HepG2 (cell line): ENCODE results near the gene RNF183. TPM values are rescaled to one million over a fixed set of nuclear protein-coding genes. Genes with fewer than 3 reads are reported as not detected.

Experiments used
- ATF7 ChIP-seq, 2 experiments: fragments of 450-650 bp in 1 of 2; sonication (generic) in 1 of 2; formaldehyde crosslinking in 1 of 2; IDR thresholded peaks; 2 replicates each; pipeline versions ENCODE4 v1.4.0 to v1.6.1; 2016 to 2020; ENCODE audit warnings: antibody characterized with exemption in 1 of 2, mild to moderate bottlenecking in 1 of 2, missing genetic modification reagents in 1 of 2
- DDIT3 ChIP-seq: sonication (generic); formaldehyde crosslinking; IDR thresholded peaks from 2 replicates; pipeline ENCODE4 v1.4.0; 2020; ENCODE audit warnings: mild to moderate bottlenecking, missing genetic modification reagents
- ELK4 ChIP-seq: sonication (generic); formaldehyde crosslinking; IDR thresholded peaks from 2 replicates; pipeline ENCODE4 v1.9.0; 2021; ENCODE audit warnings: missing genetic modification reagents, borderline replicate concordance
- HNRNPLL ChIP-seq: fragments of 200-400 bp; formaldehyde crosslinking; IDR thresholded peaks from 2 replicates; pipeline ENCODE4 v1.6.1; 2017; ENCODE audit warnings: mild to moderate bottlenecking, low read depth, low read length; ENCODE audit not compliant: poor library complexity, severe bottlenecking
- JARID2 ChIP-seq: sonication (generic); formaldehyde crosslinking; IDR thresholded peaks from 2 replicates; pipeline ENCODE4 v1.8.1; 2023; ENCODE audit warnings: missing genetic modification reagents, inconsistent platforms; ENCODE audit not compliant: insufficient replicate concordance
- KAT8 ChIP-seq: IDR thresholded peaks from 2 replicates; pipeline ENCODE4 v1.6.1; 2016; ENCODE audit warnings: missing genetic modification reagents, missing compliant biosample characterization
- NAIF1 ChIP-seq: sonication (generic); formaldehyde crosslinking; IDR thresholded peaks from 2 replicates; pipeline ENCODE4 v1.5.0; 2020; ENCODE audit warnings: mild to moderate bottlenecking, missing genetic modification reagents, borderline replicate concordance
- NBN ChIP-seq: fragments of 450-650 bp; conservative IDR thresholded peaks from 2 replicates; pipeline ENCODE4 v1.6.1; 2017
- NFE2 ChIP-seq: sonication (generic); formaldehyde crosslinking; IDR thresholded peaks from 2 replicates; pipeline ENCODE4 v1.4.0; 2020; ENCODE audit warnings: missing genetic modification reagents
- RXRB ChIP-seq: IDR thresholded peaks from 2 replicates; pipeline ENCODE4 v1.6.1; 2016; ENCODE audit warnings: borderline replicate concordance, missing genetic modification reagents, missing compliant biosample characterization
- SAFB2 ChIP-seq: sonication (generic); formaldehyde crosslinking; IDR thresholded peaks from 2 replicates; pipeline ENCODE4 v1.5.1; 2020; ENCODE audit warnings: missing genetic modification reagents, low read depth, mild to moderate bottlenecking, borderline replicate concordance
- SMC3 ChIP-seq: IDR thresholded peaks from 2 replicates; pipeline ENCODE4 v1.6.1; 2011; ENCODE audit warnings: low read length, improper control_type of control experiment
- SNRNP70 ChIP-seq: fragments of 200-400 bp; formaldehyde crosslinking; IDR thresholded peaks from 2 replicates; pipeline ENCODE4 v1.6.1; 2017; ENCODE audit warnings: mild to moderate bottlenecking, low read depth, low read length, moderate library complexity
- TAF15 ChIP-seq: fragments of 200-400 bp; formaldehyde crosslinking; IDR thresholded peaks from one replicate; pipeline ENCODE4 v1.6.1; 2018; ENCODE audit warnings: mild to moderate bottlenecking, low read depth, low read length; ENCODE audit not compliant: poor library complexity, severe bottlenecking
- TFE3 ChIP-seq: IDR thresholded peaks from 2 replicates; pipeline ENCODE4 v1.6.1; 2016
- ZMYM2 ChIP-seq: sonication (generic); formaldehyde crosslinking; IDR thresholded peaks from 2 replicates; pipeline ENCODE4 v1.8.0; 2022; ENCODE audit warnings: mild to moderate bottlenecking, missing genetic modification reagents
- ZNF101 ChIP-seq: sonication (generic); formaldehyde crosslinking; IDR thresholded peaks from 2 replicates; pipeline ENCODE4 v1.4.0; 2020; ENCODE audit warnings: mild to moderate bottlenecking, low read depth, missing genetic modification reagents, borderline replicate concordance
- ZNF205 ChIP-seq: IDR thresholded peaks from 2 replicates; pipeline ENCODE4 v1.6.1; 2018; ENCODE audit warnings: missing biosample characterization, missing genetic modification reagents
- ZNF33A ChIP-seq: sonication (generic); formaldehyde crosslinking; IDR thresholded peaks from 2 replicates; pipeline ENCODE4 v1.5.1; 2020; ENCODE audit warnings: missing genetic modification reagents, mild to moderate bottlenecking, moderate library complexity, borderline replicate concordance
- ZNF569 ChIP-seq: sonication (generic); formaldehyde crosslinking; IDR thresholded peaks from 2 replicates; pipeline ENCODE4 v1.5.0; 2020; ENCODE audit warnings: mild to moderate bottlenecking, missing genetic modification reagents, moderate library complexity, borderline replicate concordance
- ZNF615 ChIP-seq: sonication (generic); formaldehyde crosslinking; IDR thresholded peaks from 2 replicates; pipeline ENCODE4 v1.5.0; 2020; ENCODE audit warnings: mild to moderate bottlenecking, missing genetic modification reagents, borderline replicate concordance
- ZNF770 ChIP-seq: sonication (generic); formaldehyde crosslinking; IDR thresholded peaks from 2 replicates; pipeline ENCODE4 v1.5.0; 2020; ENCODE audit warnings: mild to moderate bottlenecking, missing genetic modification reagents
- ZNF781 ChIP-seq: sonication (generic); formaldehyde crosslinking; IDR thresholded peaks from 2 replicates; pipeline ENCODE4 v1.5.1; 2020; ENCODE audit warnings: borderline replicate concordance, mild to moderate bottlenecking, missing genetic modification reagents; ENCODE audit errors: not compliant biosample characterization
- ZSCAN29 ChIP-seq: sonication (generic); formaldehyde crosslinking; conservative IDR thresholded peaks from 2 replicates; pipeline ENCODE4 v1.4.0; 2020; ENCODE audit warnings: mild to moderate bottlenecking, missing genetic modification reagents
- ZSCAN9 ChIP-seq: IDR thresholded peaks from 2 replicates; pipeline ENCODE4 v1.6.1; 2016; ENCODE audit warnings: borderline replicate concordance
- polyA plus RNA-seq, 8 experiments: library from polyadenylated mRNA; depleted of rRNA in 3 of 8; stranded (reverse) in 7 of 8; unstranded in 1 of 8; fragments of >200 nt; fragmentation: Illumina TruSeq in 4 of 8; extraction: Trizol in 4 of 8; gene quantifications; 2 replicates each; pipeline versions ENCODE4 v1.2.1 to v1.2.3, GENCODE V29; 2011 to 2016; ENCODE audit warnings: low read depth in 4 of 8, missing spikeins in 1 of 8, mixed read lengths in 1 of 8; ENCODE audit not compliant: insufficient read depth in 1 of 8
- total RNA-seq, 5 experiments: library from RNA; depleted of rRNA; stranded (reverse); fragments of >200 nt; fragmentation: Illumina TruSeq; extraction: Trizol; gene quantifications; 2 replicates each; pipeline ENCODE4 v1.2.3, GENCODE V29; 2016; ENCODE audit warnings: low read depth in 1 of 5

Gene RNF183
- total and polyA plus RNA-seq, 2 of the 13 experiments (the other 11 are each of a cell fraction or from before 2014, with no cell fraction given) = 0.13 to 6.5 TPM

GRCh38 chr9:113340011-113340699 lies 37.0 kb upstream of the RNF183 start, which contains the start of gene WDR31 (continued):
- TF ChIP-seq TAF15 (peak; percentile 39), ATF7 (IDR thresholded peaks at IDR 0.05) (no peak), ATF7 (CRISPR knock-in tag; IDR thresholded peaks at IDR 0.05) (no peak), KAT8 (peak; percentile 95), ZSCAN29 (CRISPR knock-in tag) (peak; percentile 96), SNRNP70 (no peak), ZNF770 (CRISPR knock-in tag) (peak; percentile 73), ZNF781 (peak; percentile 92), TFE3 (CRISPR knock-in tag) (peak; percentile 38; the same call in 1 of the 2 replicates), ZNF615 (peak; percentile 35; the same call in 1 of the 2 replicates), NBN (no peak), ZSCAN9 (CRISPR knock-in tag) (no peak), ZNF33A (CRISPR knock-in tag) (peak; percentile 91; the same call in 1 of the 2 replicates), ZNF569 (CRISPR knock-in tag) (no peak), HNRNPLL (peak; percentile 84), SMC3 (no peak), SAFB2 (no peak; the same call in 1 of the 2 replicates), ELK4 (no peak), NFE2 (CRISPR knock-in tag) (no peak), NAIF1 (CRISPR knock-in tag) (peak; percentile 68; the same call in 1 of the 2 replicates), DDIT3 (CRISPR knock-in tag) (no peak), RXRB (CRISPR knock-in tag) (peak; percentile 79), ZNF205 (CRISPR knock-in tag) (peak; percentile 88), JARID2 (CRISPR knock-in tag) (peak; percentile 45), ZMYM2 (CRISPR knock-in tag) (peak; percentile 64; the same call in 1 of the 2 replicates), ZNF101 (CRISPR knock-in tag) (no peak)
